SK-N-MC (cell line): ENCODE results near the gene DPYD.

Experiments used
- DNase-seq: peaks from one replicate; pipeline ENCODE4 v3.0.0-alpha.2; 2011; ENCODE audit warnings: low read depth, low spot score
- H3K27ac ChIP-seq: fragments of 200-600 bp; sonication (generic); 2 replicates; pipeline ENCODE4 v1.5.1; 2016; ENCODE audit warnings: mixed run types
- H3K36me3 ChIP-seq: fragments of 200-600 bp; sonication (generic); 2 replicates; pipeline ENCODE4 v1.6.1; 2017; ENCODE audit warnings: antibody characterized with exemption, low read length, mixed read lengths; ENCODE audit not compliant: insufficient read depth
- H3K4me3 ChIP-seq: fragments of 200-600 bp; sonication (generic); 2 replicates; pipeline ENCODE4 v1.5.1; 2016
- H3K9ac ChIP-seq: fragments of 200-600 bp; sonication (generic); 2 replicates; pipeline ENCODE4 v1.8.0; 2017; ENCODE audit warnings: mixed run types, mixed read lengths; ENCODE audit not compliant: insufficient read length
- H3K9me3 ChIP-seq: fragments of 200-600 bp; sonication (generic); 2 replicates; pipeline ENCODE4 v1.6.1; 2017; ENCODE audit warnings: low read depth, mild to moderate bottlenecking, antibody characterized with exemption, low read length, moderate library complexity, mixed read lengths
- EZH2 ChIP-seq: fragments of 200-600 bp; sonication (generic); IDR thresholded peaks from one replicate; pipeline ENCODE4 v1.6.1; 2017; ENCODE audit warnings: antibody characterized with exemption
- FOXP2 ChIP-seq: optimal IDR thresholded peaks from 2 replicates; pipeline ENCODE3; 2011; ENCODE audit warnings: mild to moderate bottlenecking, moderate library complexity; ENCODE audit not compliant: insufficient read depth; ENCODE audit errors: extremely low read length, control extremely low read depth
- POLR2AphosphoS5 ChIP-seq: IDR thresholded peaks from 2 replicates; pipeline ENCODE4 v1.6.1; 2012; ENCODE audit warnings: mild to moderate bottlenecking, low read depth, low read length, borderline replicate concordance

Gene DPYD

GRCh38 chr1:97913506-97914139, 7.2 kb downstream of the DPYD start:
- H3K9me3 ChIP-seq: no peaks in the 10 kb centered on the region
- no peak overlapping the region for H3K27ac ChIP-seq
- no peaks in the 10 kb centered on the region for H3K36me3 ChIP-seq
- H3K9ac ChIP-seq: no peak overlapping the region
- H3K4me3 ChIP-seq: no peak overlapping the region
- TF ChIP-seq EZH2 (no peak), FOXP2 (no peak), POLR2AphosphoS5 (no peak)
- DNase-seq: no peak

- H3K36me3 ChIP-seq: no peaks in the 10 kb centered on the region
- no peak for DNase-seq
- H3K9me3 ChIP-seq: no peaks in the 10 kb centered on the region
- TF ChIP-seq POLR2AphosphoS5: no peak
- TF ChIP-seq EZH2: no peak
- TF ChIP-seq FOXP2: no peak
- no peak overlapping the region for H3K27ac ChIP-seq
- H3K4me3 ChIP-seq: no peak overlapping the region
- no peak overlapping the region for H3K9ac ChIP-seq
Measured at GRCh38 chr1:97911266-97912215, 9.3 kb downstream of the DPYD start.

GRCh38 chr1:97909266-97909665, 11.6 kb downstream of the DPYD start:
- DNase-seq: no peak
- H3K9me3 ChIP-seq: no peaks in the 10 kb centered on the region
- H3K27ac ChIP-seq: no peak overlapping the region
- H3K9ac ChIP-seq: no peak overlapping the region
- no peak overlapping the region for H3K4me3 ChIP-seq
- H3K36me3 ChIP-seq: no peaks in the 10 kb centered on the region
- TF ChIP-seq EZH2: no peak
- no peak for TF ChIP-seq FOXP2
- no peak for TF ChIP-seq POLR2AphosphoS5

- H3K27ac ChIP-seq: 0 out of 2 replicates have a peak overlapping the region, but pooled peaks have one; percentile 52
- no peaks in the 10 kb centered on the region for H3K36me3 ChIP-seq
Measured at GRCh38 chr1:97907886-97908285, 12.9 kb downstream of the DPYD start.

GRCh38 chr1:97906567-97907241, 14.1 kb downstream of the DPYD start:
- peak overlapping the region; percentile 47 for H3K4me3 ChIP-seq
- no peaks in the 10 kb centered on the region for H3K36me3 ChIP-seq
- no peaks in the 10 kb centered on the region for H3K9me3 ChIP-seq
- H3K9ac ChIP-seq: peak overlapping the region; percentile 11
- peak overlapping the region; percentile 52; the same call in 1 of the 2 replicates for H3K27ac ChIP-seq
- TF ChIP-seq POLR2AphosphoS5: no peak
- TF ChIP-seq EZH2: no peak
- TF ChIP-seq FOXP2: no peak
- DNase-seq: no peak

More at GRCh38 chr1:97907886-97908285, 12.9 kb downstream of the DPYD start:
- TF ChIP-seq FOXP2 (no peak), EZH2 (no peak), POLR2AphosphoS5 (no peak)
- no peak for DNase-seq
- H3K4me3 ChIP-seq: no peak overlapping the region
- H3K9ac ChIP-seq: no peak overlapping the region
- H3K9me3 ChIP-seq: no peaks in the 10 kb centered on the region

- H3K4me3 ChIP-seq: no peak overlapping the region
Measured at GRCh38 chr1:97905141-97905940, 15.5 kb downstream of the DPYD start.

GRCh38 chr1:97904534-97904933, 16.3 kb downstream of the DPYD start:
- no peak overlapping the region for H3K9ac ChIP-seq
- DNase-seq: no peak
- H3K36me3 ChIP-seq: no peaks in the 10 kb centered on the region
- no peaks in the 10 kb centered on the region for H3K9me3 ChIP-seq
- H3K27ac ChIP-seq: no peak overlapping the region
- TF ChIP-seq FOXP2: no peak
- TF ChIP-seq EZH2: no peak
- no peak for TF ChIP-seq POLR2AphosphoS5
- H3K4me3 ChIP-seq: no peak overlapping the region

More at GRCh38 chr1:97905141-97905940, 15.5 kb downstream of the DPYD start:
- Histone ChIP-seq H3K9ac (no peak overlapping the region), H3K27ac (no peak overlapping the region), H3K36me3 (no peaks in the 10 kb centered on the region), H3K9me3 (no peaks in the 10 kb centered on the region)
- DNase-seq: no peak
- TF ChIP-seq EZH2: no peak
- TF ChIP-seq POLR2AphosphoS5: no peak
- TF ChIP-seq FOXP2: no peak

GRCh38 chr1:97903626-97904025, 17.2 kb downstream of the DPYD start:
- Histone ChIP-seq H3K27ac (no peak overlapping the region), H3K36me3 (0 out of 2 replicates have a peak, but pooled peaks cover 4% of the 10 kb centered on the region), H3K9ac (no peak overlapping the region), H3K9me3 (no peaks in the 10 kb centered on the region), H3K4me3 (no peak overlapping the region)
- TF ChIP-seq FOXP2 (no peak), EZH2 (no peak), POLR2AphosphoS5 (no peak)
- DNase-seq: no peak
